Esophagus squamous epithelium (tissue), 5 donors: ENCODE measurements around the gene DRGX. TPM values are rescaled to one million over a fixed set of nuclear protein-coding genes. Genes with fewer than 3 reads are reported as not detected.

Experiments used
- DNase-seq: peaks from one replicate; lab custom pipeline; 2025; lab: John Stamatoyannopoulos, UW
- H3K27ac ChIP-seq, 4 donors: fragments of 200-600 bp; sonication (generic); one replicate each; pipeline ENCODE4 v1.5.1; 2016 to 2019; ENCODE audit warnings: mild to moderate bottlenecking in 1 of 4
- H3K27me3 ChIP-seq, 4 donors: fragments of 200-600 bp; sonication (generic); 1 replicate in 3 of 4; 2 replicates in 1 of 4; pipeline versions ENCODE4 v1.5.1 to v1.6.0; 2017 to 2021; ENCODE audit warnings: antibody characterized with exemption in 1 of 4
- H3K36me3 ChIP-seq, 3 donors: fragments of 200-600 bp; sonication (generic); one replicate each; pipeline ENCODE4 v1.5.1; 2016 to 2019
- H3K4me1 ChIP-seq, 3 donors: fragments of 200-600 bp; sonication (generic); one replicate each; pipeline ENCODE4 v1.5.1; 2017 to 2019
- H3K4me3 ChIP-seq, 4 donors: fragments of 200-600 bp; sonication (generic); 1 replicate in 3 of 4; 2 replicates in 1 of 4; pipeline ENCODE4 v1.5.1; 2016 to 2019; ENCODE audit warnings: mild to moderate bottlenecking in 2 of 4, moderate library complexity in 1 of 4
- H3K9me3 ChIP-seq, 3 donors: fragments of 200-600 bp; sonication (generic); one replicate each; pipeline ENCODE4 v1.5.1; 2016 to 2019
- POLR2A ChIP-seq, 4 donors: fragments of 450-650 bp; IDR thresholded peaks; one replicate each; pipeline ENCODE4 v1.6.1; 2017; ENCODE audit warnings: antibody characterized with exemption in 4 of 4, mild to moderate bottlenecking in 4 of 4, moderate library complexity in 3 of 4
- WGBS, 2 donors: methylation state at CpG; one replicate each; pipeline ENCODE4 v1.1.5; 2018; 5-methylcytosine and 5-hydroxymethylcytosine counted together
- intact Hi-C: fragments of 100-400 bp; cut with DNase I; formaldehyde crosslinking; loops from one replicate; pipeline ENCODE4 v1.15.0; 2022
- total RNA-seq, 4 donors: library from RNA; depleted of rRNA; stranded (reverse); fragments of >200 nt; gene quantifications; one replicate each; pipeline ENCODE4 v1.1.0, GENCODE V29; 2016
- TF ChIP-seq, protein P1 (sequence below), 6 experiments: fragments of 450-650 bp in 4 of 6; fragments of 200-600 bp in 2 of 6; sonication (generic) in 2 of 6; IDR thresholded peaks; one replicate each; pipeline ENCODE4 v1.5.1; 2016 to 2019; ENCODE audit warnings: antibody characterized with exemption in 6 of 6, mild to moderate bottlenecking in 4 of 6, moderate library complexity in 4 of 6
- donor health status: DM: yes; HTN: yes; CAD: no.

DRGX gene
- total RNA-seq, 4 donors from 2014 or later = not detected

DNA sequence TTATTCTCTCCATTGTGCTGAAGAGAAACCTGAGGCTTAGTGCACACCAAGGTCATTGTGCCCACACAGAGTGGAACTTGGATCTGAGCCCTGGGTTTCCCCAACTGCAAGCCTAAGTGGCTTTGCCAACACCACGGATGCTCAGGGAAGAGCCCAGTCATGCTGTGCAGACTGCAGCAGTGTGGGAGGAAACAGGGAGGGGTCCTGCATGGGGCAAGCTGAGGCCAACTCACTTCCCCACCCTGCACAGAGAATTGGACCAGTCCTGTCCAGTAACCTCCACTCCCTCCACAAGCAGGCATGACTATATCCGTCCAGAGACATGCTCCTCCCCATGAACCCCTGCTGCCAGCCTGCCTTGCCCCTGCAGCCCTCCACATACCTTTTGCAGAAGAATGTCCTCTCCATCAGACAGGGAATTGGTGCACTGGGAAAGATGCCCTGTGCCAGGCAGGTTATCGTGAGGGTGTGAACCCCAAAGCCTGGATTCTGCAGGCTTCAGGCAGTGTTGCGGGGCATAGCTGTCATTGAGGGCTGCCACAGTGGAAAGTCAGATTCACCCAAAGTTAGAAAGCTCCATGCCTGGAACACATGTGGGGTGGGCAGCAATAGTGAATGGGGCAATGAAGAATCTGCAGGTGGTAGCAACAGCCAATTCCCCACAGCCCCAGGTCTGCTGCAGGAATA lies 44.9 kb downstream of the DRGX start:
- WGBS, 2 donors = 40 to 47% methylated on average over 2 to 4 of the region's 4 CpGs
- no peak for DNase-seq
- Histone ChIP-seq H3K4me3 (no peak overlapping the region), H3K27ac (no peak overlapping the region), H3K9me3 (peaks cover 0 to 8% (median 0%) of the 10 kb centered on the region in 3 donors), H3K36me3 (no peaks in the 10 kb centered on the region), H3K27me3 (no peaks in the 10 kb centered on the region), H3K4me1 (no peaks in the 10 kb centered on the region)
- intact Hi-C loops = no loop called here
- TF ChIP-seq POLR2A (IDR thresholded peaks at IDR 0.05) = no peak
- TF ChIP-seq, protein P1, sequence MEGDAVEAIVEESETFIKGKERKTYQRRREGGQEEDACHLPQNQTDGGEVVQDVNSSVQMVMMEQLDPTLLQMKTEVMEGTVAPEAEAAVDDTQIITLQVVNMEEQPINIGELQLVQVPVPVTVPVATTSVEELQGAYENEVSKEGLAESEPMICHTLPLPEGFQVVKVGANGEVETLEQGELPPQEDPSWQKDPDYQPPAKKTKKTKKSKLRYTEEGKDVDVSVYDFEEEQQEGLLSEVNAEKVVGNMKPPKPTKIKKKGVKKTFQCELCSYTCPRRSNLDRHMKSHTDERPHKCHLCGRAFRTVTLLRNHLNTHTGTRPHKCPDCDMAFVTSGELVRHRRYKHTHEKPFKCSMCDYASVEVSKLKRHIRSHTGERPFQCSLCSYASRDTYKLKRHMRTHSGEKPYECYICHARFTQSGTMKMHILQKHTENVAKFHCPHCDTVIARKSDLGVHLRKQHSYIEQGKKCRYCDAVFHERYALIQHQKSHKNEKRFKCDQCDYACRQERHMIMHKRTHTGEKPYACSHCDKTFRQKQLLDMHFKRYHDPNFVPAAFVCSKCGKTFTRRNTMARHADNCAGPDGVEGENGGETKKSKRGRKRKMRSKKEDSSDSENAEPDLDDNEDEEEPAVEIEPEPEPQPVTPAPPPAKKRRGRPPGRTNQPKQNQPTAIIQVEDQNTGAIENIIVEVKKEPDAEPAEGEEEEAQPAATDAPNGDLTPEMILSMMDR (IDR thresholded peaks at IDR 0.05) = no peak

DNA sequence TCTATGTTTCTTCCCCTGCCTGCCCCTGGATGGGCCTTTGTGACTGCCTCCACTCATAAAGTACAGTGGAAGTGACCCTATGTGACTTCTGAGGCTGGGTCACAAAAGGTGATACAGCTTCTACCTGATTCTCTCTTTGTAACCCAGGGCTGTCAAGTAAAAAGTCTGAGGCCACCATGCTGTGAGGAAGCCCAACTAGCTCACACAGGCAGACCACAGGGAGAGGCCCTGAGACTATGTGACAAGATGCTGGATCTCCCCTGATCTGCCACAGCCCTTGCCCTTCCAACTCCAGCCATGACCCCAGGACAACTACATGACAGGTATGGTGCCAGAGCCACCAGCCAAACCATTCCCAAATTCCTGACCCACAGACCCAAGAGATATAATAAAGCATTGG lies 45.8 kb downstream of the DRGX start:
- Histone ChIP-seq H3K4me1 (no peaks in the 10 kb centered on the region), H3K36me3 (no peaks in the 10 kb centered on the region), H3K9me3 (peaks cover 0 to 8% (median 0%) of the 10 kb centered on the region in 3 donors), H3K27me3 (no peaks in the 10 kb centered on the region), H3K4me3 (no peak overlapping the region), H3K27ac (no peak overlapping the region)
- no peak for DNase-seq
- TF ChIP-seq, protein P1 (IDR thresholded peaks at IDR 0.05) = no peak
- TF ChIP-seq POLR2A (IDR thresholded peaks at IDR 0.05) = no peak
- intact Hi-C loops = no loop called here

DNA sequence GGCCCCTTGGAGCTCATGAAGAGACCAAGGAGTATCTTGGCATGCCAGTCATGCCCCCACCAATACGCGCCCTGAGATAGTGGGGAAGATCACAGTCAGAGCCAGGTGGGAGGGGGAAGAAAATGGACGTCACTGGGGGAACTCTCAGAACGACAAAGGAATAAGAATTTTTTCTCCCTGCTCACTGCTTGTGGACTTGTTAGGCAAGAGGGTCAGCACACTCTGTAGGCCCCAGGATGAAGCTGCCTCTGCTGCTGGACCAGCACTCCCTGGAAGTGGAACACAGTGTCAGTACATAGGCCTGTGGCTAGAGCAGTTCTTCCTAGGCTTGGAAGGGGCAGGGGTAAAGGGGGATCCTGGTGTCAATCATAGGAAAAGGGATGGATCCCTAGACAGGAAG lies 46.5 kb downstream of the DRGX start:
- Histone ChIP-seq H3K36me3 (no peaks in the 10 kb centered on the region), H3K9me3 (peaks cover 0 to 8% (median 0%) of the 10 kb centered on the region in 3 donors), H3K27me3 (no peaks in the 10 kb centered on the region), H3K4me3 (no peak overlapping the region), H3K27ac (no peak overlapping the region), H3K4me1 (no peaks in the 10 kb centered on the region)
- no peak for DNase-seq
- TF ChIP-seq, protein P1 (IDR thresholded peaks at IDR 0.05) = no peak
- TF ChIP-seq POLR2A (IDR thresholded peaks at IDR 0.05) = no peak
- WGBS, 2 donors = 88 to 94% methylated on average over 4 of the region's 4 CpGs
- intact Hi-C loops = no loop called here

DNA sequence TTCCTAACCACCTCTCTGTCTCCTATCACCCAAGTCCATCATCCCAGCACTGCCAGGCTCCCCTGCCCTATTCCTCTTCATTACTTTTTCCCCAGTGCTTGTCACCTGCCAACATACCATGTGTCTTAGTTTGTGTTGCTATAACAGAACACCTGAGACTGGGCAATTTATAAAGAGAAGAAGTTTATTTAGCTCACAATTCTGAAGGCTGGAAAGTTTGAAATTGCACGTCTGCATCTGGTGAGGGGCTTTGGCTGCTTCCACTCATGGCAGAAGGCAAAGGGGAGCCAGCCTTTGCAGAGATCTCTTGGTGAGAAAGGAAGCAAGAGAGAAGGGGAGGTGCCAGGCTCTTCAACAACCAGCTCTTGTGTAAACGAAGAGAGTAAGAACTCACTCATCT lies 47.3 kb downstream of the DRGX start:
- 60 to 69% methylated on average over 2 of the region's 2 CpGs for WGBS, 2 donors
- intact Hi-C loops = no loop called here
- no peak overlapping the region for H3K4me3 ChIP-seq
- no peak for DNase-seq
- TF ChIP-seq, protein P1 (IDR thresholded peaks at IDR 0.05) = no peak
- TF ChIP-seq POLR2A (IDR thresholded peaks at IDR 0.05) = no peak
- no peaks in the 10 kb centered on the region for H3K27me3 ChIP-seq
- H3K9me3 ChIP-seq = peaks cover 0 to 8% (median 0%) of the 10 kb centered on the region in 3 donors
- no peaks in the 10 kb centered on the region for H3K4me1 ChIP-seq
- no peak overlapping the region for H3K27ac ChIP-seq
- no peaks in the 10 kb centered on the region for H3K36me3 ChIP-seq

DNA sequence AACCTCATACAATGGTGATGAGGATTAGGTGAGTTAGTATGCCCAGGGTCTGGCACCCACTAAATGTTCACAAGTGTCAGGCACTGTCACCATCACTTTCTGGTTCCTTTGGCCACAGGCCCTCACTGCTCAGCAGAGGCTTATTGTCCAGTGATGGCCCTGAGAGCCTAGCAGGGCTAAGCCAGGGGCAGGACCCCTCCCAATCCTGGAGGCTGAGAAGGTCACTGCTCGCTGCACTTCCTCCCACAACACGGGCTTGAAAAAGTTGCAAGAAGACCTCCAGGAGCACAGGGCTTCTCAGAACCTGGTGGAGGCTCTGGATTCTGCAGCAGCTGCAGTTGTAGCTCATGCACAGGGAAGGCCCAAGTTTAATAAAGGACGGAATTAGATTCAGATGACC lies 48.1 kb downstream of the DRGX start:
- DNase-seq = no peak
- Histone ChIP-seq H3K36me3 (no peaks in the 10 kb centered on the region), H3K4me1 (no peaks in the 10 kb centered on the region), H3K27me3 (no peaks in the 10 kb centered on the region), H3K27ac (no peak overlapping the region), H3K4me3 (no peak overlapping the region), H3K9me3 (peaks cover 0 to 8% (median 0%) of the 10 kb centered on the region in 3 donors)
- intact Hi-C loops = no loop called here
- no peak for TF ChIP-seq POLR2A (IDR thresholded peaks at IDR 0.05)
- 69 to 100% methylated on average over 1 to 3 of the region's 3 CpGs for WGBS, 2 donors
